ENCODE measurements around the gene CHMP6. TPM values are rescaled to one million over a fixed set of nuclear protein-coding genes. Genes with fewer than 3 reads are reported as not detected.

The CHMP6 gene
- total RNA-seq, 1 experiment from 2014 or later = 17.4 TPM

GRCh38 chr17:80995131-80995530 is 3.5 kb downstream of the CHMP6 start:
- H3K27me3 ChIP-seq (ENCODE audit: insufficient read depth, low read depth) = no peaks in the 10 kb centered on the region
- BruUV-seq (replicated peaks) = no TSS peak
- H3K9me3 ChIP-seq (ENCODE audit: insufficient read depth, low read depth) = no peaks in the 10 kb centered on the region
- ChIA-PET POLR2A (ENCODE audit: unreplicated experiment) (interaction anchor here (0.6 to 0.7 kb wide), 2 partner anchors 43 to 514 kb away, joined by 3 to 4 read pairs; no protein-coding TSS in a partner anchor), CTCF (no interaction called here)
- no peaks in the 10 kb centered on the region for H3K79me2 ChIP-seq (ENCODE audit: low read depth)
- no peak overlapping the region for H3K4me3 ChIP-seq
- H2AFZ ChIP-seq = no peak overlapping the region
- TF ChIP-seq CTCF (conservative IDR thresholded peaks at IDR 0.05) (no peak), EZH2 (IDR thresholded peaks at IDR 0.05; ENCODE audit: low read depth) (no peak)
- intact Hi-C loops (cut with micrococcal nuclease; ENCODE audit: unreplicated experiment) = no loop called here
- H3K27ac ChIP-seq = no peak overlapping the region
- no peak overlapping the region for H3K4me2 ChIP-seq
- no peaks in the 10 kb centered on the region for H3K36me3 ChIP-seq (ENCODE audit: low read depth)
- no peaks in the 10 kb centered on the region for H4K20me1 ChIP-seq (ENCODE audit: insufficient read depth)
- H3F3A ChIP-seq (ENCODE audit: insufficient read depth, low read depth) = no peaks in the 10 kb centered on the region
- H3K4me1 ChIP-seq (replicated peaks; ENCODE audit: insufficient read depth) = peaks cover 5% of the 10 kb centered on the region; the same call in 1 of the 2 replicates
- no peak for DNase-seq
- no peaks in the 10 kb centered on the region for H3K9me2 ChIP-seq (ENCODE audit: insufficient read depth)

- Histone ChIP-seq H3K4me3 (no peak overlapping the region), H3F3A (ENCODE audit: insufficient read depth, low read depth) (no peaks in the 10 kb centered on the region), H3K27me3 (ENCODE audit: insufficient read depth, low read depth) (no peaks in the 10 kb centered on the region), H3K79me2 (ENCODE audit: low read depth) (no peaks in the 10 kb centered on the region), H3K36me3 (ENCODE audit: low read depth) (no peaks in the 10 kb centered on the region), H3K9me2 (ENCODE audit: insufficient read depth) (no peaks in the 10 kb centered on the region), H4K20me1 (ENCODE audit: insufficient read depth) (no peaks in the 10 kb centered on the region), H3K27ac (no peak overlapping the region), H2AFZ (no peak overlapping the region), H3K4me1 (replicated peaks; ENCODE audit: insufficient read depth) (peaks cover 5% of the 10 kb centered on the region; the same call in 1 of the 2 replicates), H3K4me2 (no peak overlapping the region), H3K9me3 (ENCODE audit: insufficient read depth, low read depth) (no peaks in the 10 kb centered on the region)
- BruUV-seq (replicated peaks) = no TSS peak
- CTCF ChIA-PET = interaction anchor here (0.6 kb wide), 1 partner anchor 40 kb away, joined by 3 read pairs; no protein-coding TSS in a partner anchor
- POLR2A ChIA-PET (ENCODE audit: unreplicated experiment) = no interaction called here
- intact Hi-C loops (cut with micrococcal nuclease; ENCODE audit: unreplicated experiment) = no loop called here
- no peak for DNase-seq
- TF ChIP-seq EZH2 (IDR thresholded peaks at IDR 0.05; ENCODE audit: low read depth) (no peak), CTCF (conservative IDR thresholded peaks at IDR 0.05) (no peak)
These were observed 5.0 kb downstream of the CHMP6 start for GRCh38 chr17:80996422-80997305.

GRCh38 chr17:80997424-80998117 is 5.9 kb downstream of the CHMP6 start:
- Histone ChIP-seq H3K27ac (no peak overlapping the region), H3K9me3 (ENCODE audit: insufficient read depth, low read depth) (no peaks in the 10 kb centered on the region), H3K4me1 (replicated peaks; ENCODE audit: insufficient read depth) (peaks cover 5% of the 10 kb centered on the region; the same call in 1 of the 2 replicates), H3K4me3 (no peak overlapping the region), H3K4me2 (no peak overlapping the region), H2AFZ (no peak overlapping the region), H3K27me3 (ENCODE audit: insufficient read depth, low read depth) (no peaks in the 10 kb centered on the region), H3K9me2 (ENCODE audit: insufficient read depth) (no peaks in the 10 kb centered on the region), H3K79me2 (ENCODE audit: low read depth) (no peaks in the 10 kb centered on the region), H3K36me3 (ENCODE audit: low read depth) (no peaks in the 10 kb centered on the region), H4K20me1 (ENCODE audit: insufficient read depth) (no peaks in the 10 kb centered on the region), H3F3A (ENCODE audit: insufficient read depth, low read depth) (no peaks in the 10 kb centered on the region)
- ChIA-PET POLR2A (ENCODE audit: unreplicated experiment) (no interaction called here), CTCF (no interaction called here)
- BruUV-seq (replicated peaks) = no TSS peak
- intact Hi-C loops (cut with micrococcal nuclease; ENCODE audit: unreplicated experiment) = no loop called here
- DNase-seq = no peak
- TF ChIP-seq CTCF (conservative IDR thresholded peaks at IDR 0.05) (no peak), EZH2 (IDR thresholded peaks at IDR 0.05; ENCODE audit: low read depth) (no peak)

Measured in PC-9 (cell line).